DND-41 (cell line): ENCODE measurements around the gene UNC45B.

Source experiments
- ATAC-seq: fragments of 200-7000 bp; cut with Tn5 transposase; 3 replicates; pipeline ENCODE4 v1.9.1; 2021; ENCODE audit warnings: low read depth; ENCODE audit not compliant: insufficient read depth
- DNase-seq: peaks from one replicate; pipeline ENCODE4 v3.0.0-alpha.2; 2020
- H2AFZ ChIP-seq: 2 replicates; pipeline ENCODE4 v1.6.0; 2012; ENCODE audit warnings: low read depth, low read length
- H3K27ac ChIP-seq: 2 replicates; pipeline ENCODE4 v1.5.1; 2012; ENCODE audit warnings: low read length, inconsistent platforms
- H3K27me3 ChIP-seq: fragments of 200-600 bp; sonication (generic); 2 replicates; pipeline ENCODE4 v1.6.0; 2012; ENCODE audit warnings: low read length, mild to moderate bottlenecking, inconsistent platforms; ENCODE audit not compliant: insufficient read depth, poor library complexity
- H3K36me3 ChIP-seq: 2 replicates; pipeline ENCODE4 v1.5.1; 2012; ENCODE audit warnings: low read length, inconsistent platforms; ENCODE audit not compliant: insufficient read depth
- H3K4me1 ChIP-seq: 2 replicates; pipeline ENCODE4 v1.5.1; 2012; ENCODE audit warnings: mild to moderate bottlenecking, low read length; ENCODE audit not compliant: insufficient read depth
- H3K4me2 ChIP-seq: 2 replicates; pipeline ENCODE4 v1.6.0; 2012; ENCODE audit warnings: mild to moderate bottlenecking, moderate library complexity, low read length, inconsistent platforms; ENCODE audit not compliant: insufficient read depth
- H3K4me3 ChIP-seq, 2 experiments: fragments of 200-600 bp in 1 of 2; shearing (Covaris generic) in 1 of 2; 2 replicates each; pipeline ENCODE4 v1.5.1; 2012 to 2016; ENCODE audit warnings: inconsistent platforms in 2 of 2, low read length in 2 of 2, mild to moderate bottlenecking in 2 of 2, low read depth in 1 of 2, moderate library complexity in 1 of 2
- H3K79me2 ChIP-seq: 2 replicates; pipeline ENCODE4 v1.6.0; 2012; ENCODE audit warnings: low read length, inconsistent platforms; ENCODE audit not compliant: insufficient read depth
- H3K9ac ChIP-seq: 2 replicates; pipeline ENCODE4 v1.6.0; 2012; ENCODE audit warnings: low read depth, mild to moderate bottlenecking, inconsistent platforms, low read length, moderate library complexity
- H3K9me3 ChIP-seq: 2 replicates; pipeline ENCODE4 v1.5.1; 2012; ENCODE audit warnings: low read length, moderate library complexity, mild to moderate bottlenecking, inconsistent platforms; ENCODE audit not compliant: insufficient read depth, severe bottlenecking
- H4K20me1 ChIP-seq: 2 replicates; pipeline ENCODE4 v1.6.0; 2012; ENCODE audit warnings: low read length; ENCODE audit not compliant: insufficient read depth
- CTCF ChIP-seq: IDR thresholded peaks from 2 replicates; pipeline ENCODE4 v1.5.1; 2012; ENCODE audit warnings: borderline replicate concordance, low read length, moderate library complexity, mild to moderate bottlenecking; ENCODE audit not compliant: poor library complexity, severe bottlenecking; ENCODE audit errors: extremely low read depth
- EZH2 ChIP-seq: IDR thresholded peaks from 3 replicates; pipeline ENCODE4 v1.6.1; 2012; ENCODE audit warnings: borderline replicate concordance, low read depth, mild to moderate bottlenecking, moderate library complexity, low read length, inconsistent platforms; ENCODE audit not compliant: severe bottlenecking

Gene UNC45B

GRCh38 chr17:35154196-35155165 is 6.9 kb downstream of the UNC45B start:
- no peak overlapping the region for H3K4me3 ChIP-seq
- DNase-seq = no peak
- no peaks in the 10 kb centered on the region for H3K4me1 ChIP-seq
- no peak overlapping the region for H3K4me2 ChIP-seq
- ATAC-seq = no peak
- H3K27ac ChIP-seq = no peak overlapping the region
- TF ChIP-seq EZH2 = no peak
- TF ChIP-seq CTCF = no peak
- no peaks in the 10 kb centered on the region for H4K20me1 ChIP-seq
- no peaks in the 10 kb centered on the region for H3K36me3 ChIP-seq
- H3K27me3 ChIP-seq = peaks cover 6% of the 10 kb centered on the region
- no peaks in the 10 kb centered on the region for H3K79me2 ChIP-seq
- no peak overlapping the region for H2AFZ ChIP-seq
- H3K9me3 ChIP-seq = no peaks in the 10 kb centered on the region
- no peak overlapping the region for H3K9ac ChIP-seq

- DNase-seq (no peak), ATAC-seq (no peak)
- no peak overlapping the region for H3K27ac ChIP-seq
- no peak overlapping the region for H3K4me2 ChIP-seq
- no peaks in the 10 kb centered on the region for H3K36me3 ChIP-seq
- no peaks in the 10 kb centered on the region for H4K20me1 ChIP-seq
- H3K9me3 ChIP-seq = no peaks in the 10 kb centered on the region
- no peak overlapping the region for H3K9ac ChIP-seq
- H2AFZ ChIP-seq = no peak overlapping the region
- peaks cover 5% of the 10 kb centered on the region for H3K27me3 ChIP-seq
- no peaks in the 10 kb centered on the region for H3K4me1 ChIP-seq
- no peak overlapping the region for H3K4me3 ChIP-seq
- no peaks in the 10 kb centered on the region for H3K79me2 ChIP-seq
- TF ChIP-seq CTCF = no peak
- no peak for TF ChIP-seq EZH2
Observed at GRCh38 chr17:35155246-35155645, 7.6 kb downstream of the UNC45B start.

- Histone ChIP-seq H3K79me2 (no peaks in the 10 kb centered on the region), H3K27me3 (peaks cover 2% of the 10 kb centered on the region), H3K4me2 (no peak overlapping the region), H3K9ac (no peak overlapping the region), H3K9me3 (no peaks in the 10 kb centered on the region), H4K20me1 (no peaks in the 10 kb centered on the region), H2AFZ (no peak overlapping the region), H3K27ac (no peak overlapping the region), H3K36me3 (no peaks in the 10 kb centered on the region), H3K4me3 (no peak overlapping the region), H3K4me1 (no peaks in the 10 kb centered on the region)
- no peak for TF ChIP-seq CTCF
- TF ChIP-seq EZH2 = no peak
- no peak for ATAC-seq
- DNase-seq = no peak
Observed at GRCh38 chr17:35159940-35160339, 12.3 kb downstream of the UNC45B start.
